ENCODE results near the gene ZMIZ2.
"Not testable (repeated sequence)": the region's sequence is repeated elsewhere in the genome, so short reads cannot be mapped to it uniquely, and the experiment has no call there.

ZMIZ2 gene

DNA sequence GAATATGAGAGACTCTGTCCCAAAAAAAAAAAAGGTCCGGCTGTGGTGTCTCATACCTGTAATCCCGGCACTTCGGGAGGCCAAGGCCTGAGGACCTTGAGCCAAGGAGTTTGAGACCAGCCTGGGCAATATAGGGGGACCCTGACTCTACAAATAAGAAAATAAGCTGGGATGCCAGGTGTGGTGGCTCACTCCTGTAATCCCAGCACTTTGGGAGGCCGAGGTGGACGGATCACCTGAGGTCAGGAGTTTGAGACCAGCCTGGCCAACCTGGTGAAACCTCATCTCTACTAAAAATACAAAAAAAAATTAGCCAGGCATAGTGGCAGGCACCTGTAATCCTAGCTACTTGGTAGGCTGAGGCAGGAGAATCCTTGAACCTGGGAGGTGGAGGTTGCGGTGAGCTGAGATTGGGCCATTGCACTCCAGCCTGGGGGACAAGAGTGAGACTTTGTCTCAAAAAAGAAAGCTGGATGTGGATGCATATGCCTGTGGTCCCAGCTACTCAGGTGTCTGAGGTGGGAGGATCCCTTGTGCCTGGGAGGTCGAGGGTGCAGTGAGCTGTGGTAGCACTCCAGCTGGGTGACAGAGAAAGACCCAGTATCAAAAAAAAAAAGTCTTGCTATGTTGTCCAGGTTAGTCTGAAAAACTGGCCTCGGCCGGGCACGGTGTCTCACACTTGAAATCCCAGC, 55.3 kb downstream of the ZMIZ2 start:
- H3K27ac ChIP-seq (ENCODE audit: low read length); H3K27me3 ChIP-seq (ENCODE audit: control insufficient read depth, insufficient read depth, low read length); H3K4me3 ChIP-seq (ENCODE audit: low read length); H3K9me3 ChIP-seq (ENCODE audit: control insufficient read depth, insufficient read depth, low read length); H3K4me1 ChIP-seq (ENCODE audit: control insufficient read depth, insufficient read depth, low read length); DNase-seq (ENCODE audit: low read depth, low spot score): not testable (repeated sequence)
- no CpG with 5 or more reads among the region's 10 CpGs for WGBS (ENCODE audit: insufficient coverage, insufficient read length)
- peaks cover 25% of the 10 kb centered on the region; the same call in 1 of the 2 replicates for H3K36me3 ChIP-seq (ENCODE audit: control insufficient read depth, insufficient read depth, low read length)

- no peak overlapping the region for H3K4me3 ChIP-seq (ENCODE audit: low read length)
- no peaks in the 10 kb centered on the region for H3K4me1 ChIP-seq (ENCODE audit: control insufficient read depth, insufficient read depth, low read length)
- no peak for DNase-seq (ENCODE audit: low read depth, low spot score)
- H3K27ac ChIP-seq (ENCODE audit: low read length), result no peak overlapping the region
- H3K36me3 ChIP-seq (ENCODE audit: control insufficient read depth, insufficient read depth, low read length), result peaks cover 14% of the 10 kb centered on the region; the same call in 1 of the 2 replicates
- H3K27me3 ChIP-seq (ENCODE audit: control insufficient read depth, insufficient read depth, low read length), result no peaks in the 10 kb centered on the region
- H3K9me3 ChIP-seq (ENCODE audit: control insufficient read depth, insufficient read depth, low read length), result no peaks in the 10 kb centered on the region
- WGBS (ENCODE audit: insufficient coverage, insufficient read length), result no CpG with 5 or more reads among the region's 5 CpGs
Observed at GRCh38 chr7:44805950-44806349, 57.3 kb downstream of the ZMIZ2 start.

DNA sequence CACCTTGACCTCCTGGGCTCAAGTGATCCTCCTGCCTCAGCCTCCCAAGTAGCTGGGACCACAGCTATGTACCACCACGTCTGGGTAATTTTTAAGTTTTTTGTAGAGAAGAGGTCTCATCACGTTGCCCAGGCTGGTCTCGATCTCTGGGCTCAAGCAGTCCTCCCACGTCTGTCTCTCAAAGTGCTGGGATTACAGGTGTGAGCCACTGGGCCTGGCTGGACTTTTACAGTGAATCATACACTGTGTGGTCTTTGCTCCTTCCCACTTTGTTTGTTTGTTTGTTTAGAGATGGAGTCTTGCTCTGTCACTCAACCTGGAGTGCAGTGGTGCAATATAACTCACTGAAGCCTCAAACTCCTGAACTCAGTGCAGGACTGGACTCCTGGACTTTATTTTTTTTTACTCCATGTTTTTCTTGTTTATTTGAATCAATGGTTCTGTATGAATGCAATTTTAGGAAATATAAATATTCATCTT, 60.3 kb downstream of the ZMIZ2 start:
- no CpG with 5 or more reads among the region's 4 CpGs for WGBS (ENCODE audit: insufficient coverage, insufficient read length)
- Histone ChIP-seq H3K27ac (ENCODE audit: low read length) (no peak overlapping the region), H3K4me3 (ENCODE audit: low read length) (no peak overlapping the region), H3K4me1 (ENCODE audit: control insufficient read depth, insufficient read depth, low read length) (no peaks in the 10 kb centered on the region), H3K36me3 (ENCODE audit: control insufficient read depth, insufficient read depth, low read length) (no peaks in the 10 kb centered on the region), H3K9me3 (ENCODE audit: control insufficient read depth, insufficient read depth, low read length) (no peaks in the 10 kb centered on the region), H3K27me3 (ENCODE audit: control insufficient read depth, insufficient read depth, low read length) (no peaks in the 10 kb centered on the region)
- DNase-seq (ENCODE audit: low read depth, low spot score), result no peak

- no peak for DNase-seq (ENCODE audit: low read depth, low spot score)
- Histone ChIP-seq H3K27me3 (ENCODE audit: control insufficient read depth, insufficient read depth, low read length) (no peaks in the 10 kb centered on the region), H3K27ac (ENCODE audit: low read length) (no peak overlapping the region), H3K36me3 (ENCODE audit: control insufficient read depth, insufficient read depth, low read length) (no peaks in the 10 kb centered on the region), H3K4me3 (ENCODE audit: low read length) (no peak overlapping the region), H3K9me3 (ENCODE audit: control insufficient read depth, insufficient read depth, low read length) (no peaks in the 10 kb centered on the region), H3K4me1 (ENCODE audit: control insufficient read depth, insufficient read depth, low read length) (no peaks in the 10 kb centered on the region)
Observed at GRCh38 chr7:44811093-44811492, 62.4 kb downstream of the ZMIZ2 start.

DNA sequence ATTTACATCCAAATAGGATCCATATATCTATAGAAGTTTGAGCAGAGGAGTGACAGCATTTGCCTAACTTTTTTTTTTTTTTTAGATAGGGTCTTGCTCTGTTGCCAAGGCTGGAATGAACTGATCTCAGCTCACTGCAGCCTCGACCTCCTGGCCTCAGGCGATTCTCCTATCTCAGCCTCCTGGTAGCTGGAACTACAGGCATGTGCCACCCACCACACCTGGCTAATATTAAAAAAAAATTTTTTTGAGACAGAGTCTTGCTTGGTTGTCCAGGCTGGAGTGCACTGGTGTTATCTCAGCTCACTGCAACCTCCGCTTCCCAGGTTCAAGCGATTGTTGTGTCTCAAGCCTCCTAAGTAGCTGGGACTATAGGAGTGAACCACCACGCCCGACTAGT, 62.9 kb downstream of the ZMIZ2 start:
- no peak overlapping the region for H3K27ac ChIP-seq (ENCODE audit: low read length)
- H3K4me3 ChIP-seq (ENCODE audit: low read length), result no peak overlapping the region
- DNase-seq (ENCODE audit: low read depth, low spot score), result no peak
- no CpG with 5 or more reads among the region's 6 CpGs for WGBS (ENCODE audit: insufficient coverage, insufficient read length)
- no peaks in the 10 kb centered on the region for H3K4me1 ChIP-seq (ENCODE audit: control insufficient read depth, insufficient read depth, low read length)
- H3K27me3 ChIP-seq (ENCODE audit: control insufficient read depth, insufficient read depth, low read length), result no peaks in the 10 kb centered on the region
- H3K9me3 ChIP-seq (ENCODE audit: control insufficient read depth, insufficient read depth, low read length), result no peaks in the 10 kb centered on the region
- no peaks in the 10 kb centered on the region for H3K36me3 ChIP-seq (ENCODE audit: control insufficient read depth, insufficient read depth, low read length)

DNA sequence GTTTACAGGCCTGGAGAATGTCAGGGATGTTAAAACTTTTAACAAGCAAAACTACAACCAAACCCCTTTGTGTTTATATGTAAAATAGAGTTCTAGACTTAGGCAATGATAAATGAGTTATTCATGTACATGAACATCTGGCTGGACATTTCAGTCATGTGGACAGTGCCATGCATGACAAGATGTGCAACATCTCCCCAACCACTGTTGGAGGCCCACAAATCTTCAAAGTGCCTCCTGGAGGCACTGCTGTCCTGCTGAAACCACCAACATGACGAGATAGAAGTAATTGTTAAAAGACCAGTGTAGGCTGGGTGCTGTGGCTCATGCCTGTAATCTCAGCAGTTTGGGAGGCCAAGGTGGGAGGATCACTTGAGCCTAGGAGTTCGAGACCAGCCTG, 66.3 kb downstream of the ZMIZ2 start:
- Histone ChIP-seq H3K4me1 (ENCODE audit: control insufficient read depth, insufficient read depth, low read length) (no peaks in the 10 kb centered on the region), H3K27me3 (ENCODE audit: control insufficient read depth, insufficient read depth, low read length) (no peaks in the 10 kb centered on the region), H3K4me3 (ENCODE audit: low read length) (no peak overlapping the region), H3K9me3 (ENCODE audit: control insufficient read depth, insufficient read depth, low read length) (no peaks in the 10 kb centered on the region), H3K36me3 (ENCODE audit: control insufficient read depth, insufficient read depth, low read length) (no peaks in the 10 kb centered on the region), H3K27ac (ENCODE audit: low read length) (no peak overlapping the region)
- WGBS (ENCODE audit: insufficient coverage, insufficient read length), result no CpG with 5 or more reads among the region's 2 CpGs
- no peak for DNase-seq (ENCODE audit: low read depth, low spot score)

DNA sequence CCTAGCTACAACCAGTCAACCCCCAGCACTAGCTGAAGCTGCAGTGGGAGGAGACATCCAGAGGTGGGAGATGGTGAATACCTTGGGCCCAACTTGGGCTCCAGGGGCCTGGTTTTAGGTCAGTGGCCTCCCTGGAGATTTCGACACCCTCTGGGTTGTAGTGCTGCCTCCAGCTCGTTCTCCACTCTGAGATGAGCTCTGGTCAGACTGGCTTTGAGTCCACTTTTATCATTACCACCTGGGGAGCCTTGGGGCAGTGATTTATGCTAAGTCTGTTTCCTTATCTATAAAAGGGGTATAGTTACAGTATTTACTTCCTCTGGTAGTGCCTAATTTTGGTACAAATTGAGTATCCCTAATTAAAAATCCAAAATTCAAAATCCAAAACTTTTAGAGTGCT, 70.6 kb downstream of the ZMIZ2 start:
- Histone ChIP-seq H3K4me1 (ENCODE audit: control insufficient read depth, insufficient read depth, low read length) (no peaks in the 10 kb centered on the region), H3K4me3 (ENCODE audit: low read length) (no peak overlapping the region), H3K9me3 (ENCODE audit: control insufficient read depth, insufficient read depth, low read length) (no peaks in the 10 kb centered on the region), H3K36me3 (ENCODE audit: control insufficient read depth, insufficient read depth, low read length) (no peaks in the 10 kb centered on the region), H3K27ac (ENCODE audit: low read length) (no peak overlapping the region), H3K27me3 (ENCODE audit: control insufficient read depth, insufficient read depth, low read length) (no peaks in the 10 kb centered on the region)
- DNase-seq (ENCODE audit: low read depth, low spot score), result no peak
- no CpG with 5 or more reads among the region's 2 CpGs for WGBS (ENCODE audit: insufficient coverage, insufficient read length)

Data from iPS DF 6.9 (cell line).